Smooth muscle cell (in vitro differentiated cells): ENCODE data around the gene RXRG. TPM values are rescaled to one million over a fixed set of nuclear protein-coding genes. Genes with fewer than 3 reads are reported as not detected.

Experiments
- DNase-seq: peaks from one replicate; lab custom pipeline; 2025; ENCODE audit not compliant: unreplicated experiment; lab: John Stamatoyannopoulos, UW
- H2AFZ ChIP-seq: fragments of 200-600 bp; sonication (generic); 2 replicates; pipeline ENCODE4 v1.6.0; 2016; ENCODE audit warnings: antibody characterized with exemption, low read depth, mild to moderate bottlenecking
- H3F3A ChIP-seq: fragments of 200-600 bp; sonication (generic); 2 replicates; pipeline ENCODE4 v1.6.0; 2017; ENCODE audit warnings: antibody characterized with exemption, low read depth
- H3K27ac ChIP-seq: fragments of 200-600 bp; sonication (generic); 2 replicates; pipeline ENCODE4 v1.5.1; 2016; ENCODE audit warnings: low read depth, mild to moderate bottlenecking
- H3K27me3 ChIP-seq: fragments of 200-600 bp; sonication (generic); 2 replicates; pipeline ENCODE4 v1.6.1; 2016; ENCODE audit warnings: low read depth, mild to moderate bottlenecking
- H3K36me3 ChIP-seq: fragments of 200-600 bp; sonication (generic); 2 replicates; pipeline ENCODE4 v1.5.1; 2016; ENCODE audit warnings: low read depth
- H3K4me1 ChIP-seq: fragments of 200-600 bp; sonication (generic); 2 replicates; pipeline ENCODE4 v1.5.1; 2016; ENCODE audit warnings: low read depth
- H3K4me2 ChIP-seq: fragments of 200-600 bp; sonication (generic); 2 replicates; pipeline ENCODE4 v1.6.0; 2016; ENCODE audit warnings: mild to moderate bottlenecking
- H3K4me3 ChIP-seq: fragments of 200-600 bp; sonication (generic); 2 replicates; pipeline ENCODE4 v1.5.1; 2016; ENCODE audit warnings: mild to moderate bottlenecking
- H3K79me2 ChIP-seq: fragments of 200-600 bp; sonication (generic); 2 replicates; pipeline ENCODE4 v1.6.0; 2016; ENCODE audit warnings: low read depth, mild to moderate bottlenecking
- H3K9ac ChIP-seq: fragments of 200-600 bp; sonication (generic); 2 replicates; pipeline ENCODE4 v1.6.0; 2016; ENCODE audit warnings: low read depth
- H3K9me3 ChIP-seq: fragments of 200-600 bp; sonication (generic); replicated peaks from 2 replicates; pipeline ENCODE4 v1.5.1; 2016; ENCODE audit warnings: low read depth
- H4K20me1 ChIP-seq: fragments of 200-600 bp; sonication (generic); 2 replicates; pipeline ENCODE4 v1.6.0; 2016; ENCODE audit warnings: low read depth
- CTCF ChIP-seq: fragments of 200-600 bp; sonication (generic); IDR thresholded peaks from 2 replicates; pipeline ENCODE4 v1.5.1; 2017; ENCODE audit warnings: borderline replicate concordance, mild to moderate bottlenecking, antibody characterized with exemption; ENCODE audit not compliant: insufficient read depth, poor library complexity, severe bottlenecking
- WGBS: methylation state at CpG from one replicate; pipeline ENCODE4 v1.1.7; 2016; ENCODE audit warnings: low lambda C conversion rate; 5-methylcytosine and 5-hydroxymethylcytosine counted together
- polyA plus RNA-seq: library from polyadenylated mRNA; unstranded; fragments of >200 nt; fragmentation: Nextera tagmentation; extraction: Ambion mirVana; gene quantifications from 2 replicates; pipeline ENCODE4 v1.2.1, GENCODE V29; 2016
- total RNA-seq: library from RNA; depleted of rRNA; stranded (reverse); fragments of >200 nt; gene quantifications from 2 replicates; pipeline ENCODE4 v1.2.3, GENCODE V29; 2014

The RXRG gene
- total and polyA plus RNA-seq, 2 experiments from 2014 or later: 0.13 TPM; not detected in 1

- WGBS: 95% methylated on average over 4 of the region's 4 CpGs
- no peaks in the 10 kb centered on the region for H3K4me1 ChIP-seq
- no peak for TF ChIP-seq CTCF
- H3K36me3 ChIP-seq: no peaks in the 10 kb centered on the region
- no peaks in the 10 kb centered on the region for H4K20me1 ChIP-seq
- H3K9ac ChIP-seq: no peak overlapping the region
- H3F3A ChIP-seq: no peaks in the 10 kb centered on the region
- no peak overlapping the region for H2AFZ ChIP-seq
- no peak for DNase-seq
- no peak overlapping the region for H3K27ac ChIP-seq
- no peaks in the 10 kb centered on the region for H3K9me3 ChIP-seq
- H3K27me3 ChIP-seq: peaks cover 33% of the 10 kb centered on the region
- H3K4me2 ChIP-seq: no peak overlapping the region
- H3K4me3 ChIP-seq: no peak overlapping the region
- no peaks in the 10 kb centered on the region for H3K79me2 ChIP-seq
Observed at GRCh38 chr1:165407398-165407797, 37.5 kb downstream of the RXRG start.

- no peak for DNase-seq
- H4K20me1 ChIP-seq: no peaks in the 10 kb centered on the region
- no peaks in the 10 kb centered on the region for H3F3A ChIP-seq
- no peak overlapping the region for H3K4me3 ChIP-seq
- H3K4me1 ChIP-seq: no peaks in the 10 kb centered on the region
- H3K9ac ChIP-seq: no peak overlapping the region
- no peaks in the 10 kb centered on the region for H3K36me3 ChIP-seq
- no peak overlapping the region for H3K4me2 ChIP-seq
- H3K9me3 ChIP-seq: no peaks in the 10 kb centered on the region
- peaks cover 12% of the 10 kb centered on the region for H3K27me3 ChIP-seq
- peak; percentile 50 for TF ChIP-seq CTCF
- no peak overlapping the region for H3K27ac ChIP-seq
- H2AFZ ChIP-seq: no peak overlapping the region
- no peaks in the 10 kb centered on the region for H3K79me2 ChIP-seq
- WGBS: 39% methylated on average over 3 of the region's 3 CpGs
Observed at GRCh38 chr1:165403835-165404482, 41.0 kb downstream of the RXRG start.

GRCh38 chr1:165402517-165403111 is 42.3 kb downstream of the RXRG start:
- Histone ChIP-seq H2AFZ (no peak overlapping the region), H3F3A (no peaks in the 10 kb centered on the region), H3K9me3 (no peaks in the 10 kb centered on the region), H3K4me1 (no peaks in the 10 kb centered on the region), H4K20me1 (no peaks in the 10 kb centered on the region), H3K4me3 (no peak overlapping the region), H3K27ac (no peak overlapping the region), H3K36me3 (no peaks in the 10 kb centered on the region), H3K79me2 (no peaks in the 10 kb centered on the region), H3K9ac (no peak overlapping the region), H3K27me3 (peaks cover 12% of the 10 kb centered on the region), H3K4me2 (no peak overlapping the region)
- 86% methylated on average over 4 of the region's 4 CpGs for WGBS
- no peak for DNase-seq
- no peak for TF ChIP-seq CTCF

GRCh38 chr1:165397944-165398343 is 47.0 kb downstream of the RXRG start:
- peaks cover 4% of the 10 kb centered on the region for H3K4me1 ChIP-seq
- H3K4me3 ChIP-seq: no peak overlapping the region
- no peaks in the 10 kb centered on the region for H4K20me1 ChIP-seq
- peaks cover 2% of the 10 kb centered on the region for H3K27me3 ChIP-seq
- H3K9ac ChIP-seq: no peak overlapping the region
- no peaks in the 10 kb centered on the region for H3K36me3 ChIP-seq
- peak overlapping the region; percentile 49 for H3K27ac ChIP-seq
- 7% methylated on average over 4 of the region's 4 CpGs for WGBS
- no peak for DNase-seq
- H3F3A ChIP-seq: no peaks in the 10 kb centered on the region
- peak overlapping the region; percentile 43 for H3K4me2 ChIP-seq
- no peaks in the 10 kb centered on the region for H3K9me3 ChIP-seq
- TF ChIP-seq CTCF: no peak
- no peaks in the 10 kb centered on the region for H3K79me2 ChIP-seq
- no peak overlapping the region for H2AFZ ChIP-seq
